SW480 (cell line): ENCODE measurements around the gene PIK3C2A.
"Not testable (repeated sequence)": the region's sequence is repeated elsewhere in the genome, so short reads cannot be mapped to it uniquely, and the experiment has no call there.

Source experiments
- DNase-seq: peaks from one replicate; pipeline ENCODE4 v3.0.0-alpha.2; 2016; ENCODE audit warnings: low spot score

Gene PIK3C2A

GRCh38 chr11:17207317-17208256 lies at the start of gene PIK3C2A:
Gene PIK3C2A, minus strand, starts transcription at chr11:17207986. Its CDS starts 38,245 bp downstream, at chr11:17169741.
- peak; percentile 97 for DNase-seq

GRCh38 chr11:17257196-17257595 lies 49.4 kb upstream of the PIK3C2A start:
- DNase-seq, result peak; percentile 43

- DNase-seq, result peak; percentile 79
Measured at GRCh38 chr11:17256512-17256911, 48.7 kb upstream of the PIK3C2A start.

GRCh38 chr11:17252704-17253103 lies 44.9 kb upstream of the PIK3C2A start:
- DNase-seq, result no peak

- no peak for DNase-seq
Measured at GRCh38 chr11:17250561-17251350, 43.0 kb upstream of the PIK3C2A start.

- DNase-seq, result no peak
Measured at GRCh38 chr11:17244046-17244445, 36.3 kb upstream of the PIK3C2A start.

- DNase-seq, result not testable (repeated sequence)
Measured at GRCh38 chr11:17242954-17243353, 35.2 kb upstream of the PIK3C2A start.

GRCh38 chr11:17240780-17241179 lies 33.0 kb upstream of the PIK3C2A start:
- no peak for DNase-seq

GRCh38 chr11:17239927-17240326 lies 32.1 kb upstream of the PIK3C2A start:
- not testable (repeated sequence) for DNase-seq

GRCh38 chr11:17238377-17238776 lies 30.6 kb upstream of the PIK3C2A start:
- no peak for DNase-seq

- DNase-seq, result no peak
Measured at GRCh38 chr11:17233101-17233500, 25.3 kb upstream of the PIK3C2A start.

GRCh38 chr11:17230867-17231851 lies 23.4 kb upstream of the PIK3C2A start:
- DNase-seq, result no peak

GRCh38 chr11:17229481-17230152 lies 21.8 kb upstream of the PIK3C2A start:
- DNase-seq, result no peak

- DNase-seq, result not testable (repeated sequence)
Measured at GRCh38 chr11:17228186-17228925, 20.6 kb upstream of the PIK3C2A start.

GRCh38 chr11:17224727-17225126 lies 16.9 kb upstream of the PIK3C2A start:
- no peak for DNase-seq

GRCh38 chr11:17221968-17222367 lies 14.2 kb upstream of the PIK3C2A start:
- DNase-seq, result no peak

GRCh38 chr11:17219016-17219415 lies 11.2 kb upstream of the PIK3C2A start:
- DNase-seq, result no peak

- no peak for DNase-seq
Measured at GRCh38 chr11:17218403-17218802, 10.6 kb upstream of the PIK3C2A start.

GRCh38 chr11:17217401-17217800 lies 9.6 kb upstream of the PIK3C2A start:
- no peak for DNase-seq

GRCh38 chr11:17214338-17214737 lies 6.6 kb upstream of the PIK3C2A start:
- no peak for DNase-seq
